Measurements from ENCODE around the gene TRIM17.

The TRIM17 gene

GRCh38 chr1:228453022-228453560, 36.4 kb upstream of the TRIM17 start:
- TF ChIP-seq EZH2phosphoT487 (IDR thresholded peaks at IDR 0.05; ENCODE audit: borderline replicate concordance, low read length): no peak
- TF ChIP-seq, protein P1, sequence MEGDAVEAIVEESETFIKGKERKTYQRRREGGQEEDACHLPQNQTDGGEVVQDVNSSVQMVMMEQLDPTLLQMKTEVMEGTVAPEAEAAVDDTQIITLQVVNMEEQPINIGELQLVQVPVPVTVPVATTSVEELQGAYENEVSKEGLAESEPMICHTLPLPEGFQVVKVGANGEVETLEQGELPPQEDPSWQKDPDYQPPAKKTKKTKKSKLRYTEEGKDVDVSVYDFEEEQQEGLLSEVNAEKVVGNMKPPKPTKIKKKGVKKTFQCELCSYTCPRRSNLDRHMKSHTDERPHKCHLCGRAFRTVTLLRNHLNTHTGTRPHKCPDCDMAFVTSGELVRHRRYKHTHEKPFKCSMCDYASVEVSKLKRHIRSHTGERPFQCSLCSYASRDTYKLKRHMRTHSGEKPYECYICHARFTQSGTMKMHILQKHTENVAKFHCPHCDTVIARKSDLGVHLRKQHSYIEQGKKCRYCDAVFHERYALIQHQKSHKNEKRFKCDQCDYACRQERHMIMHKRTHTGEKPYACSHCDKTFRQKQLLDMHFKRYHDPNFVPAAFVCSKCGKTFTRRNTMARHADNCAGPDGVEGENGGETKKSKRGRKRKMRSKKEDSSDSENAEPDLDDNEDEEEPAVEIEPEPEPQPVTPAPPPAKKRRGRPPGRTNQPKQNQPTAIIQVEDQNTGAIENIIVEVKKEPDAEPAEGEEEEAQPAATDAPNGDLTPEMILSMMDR (IDR thresholded peaks at IDR 0.05; ENCODE audit: low read depth, low read length, poor library complexity, severe bottlenecking): no peak
- no peaks in the 10 kb centered on the region for H3F3A ChIP-seq (ENCODE audit: control insufficient read depth, insufficient read depth)
- no peaks in the 10 kb centered on the region for H3K9me2 ChIP-seq (replicated peaks; ENCODE audit: control insufficient read depth, low read length)
- H3K4me2 ChIP-seq (ENCODE audit: low read length): no peak overlapping the region
- H3K27ac ChIP-seq (ENCODE audit: low read depth, low read length): no peak overlapping the region
- no peaks in the 10 kb centered on the region for H3K27me3 ChIP-seq (ENCODE audit: control insufficient read depth, low read length)
- no peaks in the 10 kb centered on the region for H4K20me1 ChIP-seq (ENCODE audit: control insufficient read depth, insufficient read depth, low read depth, low read length)
- H3K36me3 ChIP-seq (ENCODE audit: control insufficient read depth, low read length): no peaks in the 10 kb centered on the region
- H3K4me1 ChIP-seq (ENCODE audit: control insufficient read depth, low read length): no peaks in the 10 kb centered on the region
- H3K4me3 ChIP-seq (ENCODE audit: low read length): no peak overlapping the region
- no peaks in the 10 kb centered on the region for H3K9me3 ChIP-seq (ENCODE audit: control insufficient read depth, insufficient read depth, low read length)
- no peaks in the 10 kb centered on the region for H3K79me2 ChIP-seq (ENCODE audit: control insufficient read depth, low read length)

DNA sequence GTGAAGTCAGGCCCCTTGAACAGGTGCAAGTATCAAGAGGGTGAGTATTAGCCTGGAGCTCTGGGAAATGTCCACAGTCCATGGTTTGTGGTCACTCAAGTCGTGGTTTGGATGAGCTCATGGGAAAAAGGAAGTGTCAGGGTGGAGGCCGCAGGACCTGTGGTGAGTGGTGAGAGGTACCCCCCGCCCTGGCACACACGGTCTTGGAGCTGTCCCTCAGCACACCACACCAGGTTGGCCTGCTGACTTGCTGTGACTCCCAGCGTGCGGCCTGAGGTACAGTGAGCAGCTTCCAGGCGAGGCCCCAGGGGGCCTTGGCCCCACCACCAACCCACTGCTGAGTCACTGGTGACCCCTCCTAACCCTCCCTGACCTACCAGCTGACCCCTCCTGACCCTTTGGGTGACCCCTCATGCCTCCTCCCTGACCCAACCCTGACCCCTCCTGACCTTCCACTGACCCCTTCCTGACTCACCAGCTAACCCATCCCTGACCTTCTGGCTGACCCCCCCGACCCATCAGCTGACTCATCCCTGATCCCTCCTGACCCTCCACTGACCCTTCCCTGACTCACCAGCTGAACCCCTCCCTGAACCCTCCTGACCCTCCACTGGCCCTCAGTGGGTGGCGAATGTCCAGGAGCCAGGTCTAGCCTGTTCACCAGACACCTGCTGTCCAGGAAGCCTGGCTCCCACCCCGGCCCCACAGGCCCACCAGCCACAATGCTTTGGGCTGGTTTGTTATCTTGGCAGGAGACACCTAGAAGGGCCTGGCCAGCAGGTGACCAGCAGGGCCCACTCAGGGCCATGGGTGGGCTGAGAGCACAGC, 35.7 kb upstream of the TRIM17 start:
- Histone ChIP-seq H3K4me2 (ENCODE audit: low read length) (no peak overlapping the region), H3K27ac (ENCODE audit: low read depth, low read length) (no peak overlapping the region), H3K27me3 (ENCODE audit: control insufficient read depth, low read length) (no peaks in the 10 kb centered on the region), H3K9me3 (ENCODE audit: control insufficient read depth, insufficient read depth, low read length) (no peaks in the 10 kb centered on the region), H3K4me3 (ENCODE audit: low read length) (no peak overlapping the region), H3K79me2 (ENCODE audit: control insufficient read depth, low read length) (no peaks in the 10 kb centered on the region), H3F3A (ENCODE audit: control insufficient read depth, insufficient read depth) (no peaks in the 10 kb centered on the region), H4K20me1 (ENCODE audit: control insufficient read depth, insufficient read depth, low read depth, low read length) (no peaks in the 10 kb centered on the region), H3K36me3 (ENCODE audit: control insufficient read depth, low read length) (no peaks in the 10 kb centered on the region), H3K4me1 (ENCODE audit: control insufficient read depth, low read length) (no peaks in the 10 kb centered on the region), H3K9me2 (replicated peaks; ENCODE audit: control insufficient read depth, low read length) (no peaks in the 10 kb centered on the region)
- no peak for TF ChIP-seq EZH2phosphoT487 (IDR thresholded peaks at IDR 0.05; ENCODE audit: borderline replicate concordance, low read length)
- TF ChIP-seq, protein P1 (IDR thresholded peaks at IDR 0.05; ENCODE audit: low read depth, low read length, poor library complexity, severe bottlenecking): no peak

DNA sequence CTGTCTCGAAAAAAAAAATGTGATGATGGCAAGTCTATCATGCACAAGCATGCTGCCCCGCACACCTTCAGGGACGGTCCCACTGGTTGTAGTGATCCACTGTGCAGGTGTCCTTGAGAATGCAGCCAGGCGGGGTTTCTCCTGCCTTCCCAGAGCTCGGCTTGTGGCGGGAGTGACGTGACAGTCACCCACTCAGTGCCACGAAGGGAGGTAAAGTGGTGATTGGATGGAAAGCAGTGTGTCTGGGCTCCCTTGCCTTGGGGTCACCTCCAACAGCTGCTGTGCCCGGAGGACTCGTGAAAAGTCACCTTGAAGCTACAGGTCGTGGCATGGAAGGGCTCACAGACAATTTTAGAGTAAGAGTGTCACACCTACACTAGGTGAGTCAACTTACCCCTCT, 33.5 kb upstream of the TRIM17 start:
- Histone ChIP-seq H3K27ac (ENCODE audit: low read depth, low read length) (no peak overlapping the region), H3K4me3 (ENCODE audit: low read length) (no peak overlapping the region), H3K4me2 (ENCODE audit: low read length) (no peak overlapping the region), H3K27me3 (ENCODE audit: control insufficient read depth, low read length) (no peaks in the 10 kb centered on the region), H3K9me2 (replicated peaks; ENCODE audit: control insufficient read depth, low read length) (no peaks in the 10 kb centered on the region), H3K4me1 (ENCODE audit: control insufficient read depth, low read length) (no peaks in the 10 kb centered on the region), H3K36me3 (ENCODE audit: control insufficient read depth, low read length) (no peaks in the 10 kb centered on the region), H3F3A (ENCODE audit: control insufficient read depth, insufficient read depth) (no peaks in the 10 kb centered on the region), H3K79me2 (ENCODE audit: control insufficient read depth, low read length) (no peaks in the 10 kb centered on the region), H3K9me3 (ENCODE audit: control insufficient read depth, insufficient read depth, low read length) (no peaks in the 10 kb centered on the region), H4K20me1 (ENCODE audit: control insufficient read depth, insufficient read depth, low read depth, low read length) (no peaks in the 10 kb centered on the region)
- no peak for TF ChIP-seq EZH2phosphoT487 (IDR thresholded peaks at IDR 0.05; ENCODE audit: borderline replicate concordance, low read length)
- TF ChIP-seq, protein P1 (IDR thresholded peaks at IDR 0.05; ENCODE audit: low read depth, low read length, poor library complexity, severe bottlenecking): no peak

All from DOHH2 (cell line).